ENCODE data around the gene DPP3. TPM values are rescaled to one million over a fixed set of nuclear protein-coding genes. Genes with fewer than 3 reads are reported as not detected.
"Not testable (repeated sequence)": the region's sequence is repeated elsewhere in the genome, so short reads cannot be mapped to it uniquely, and the experiment has no call there.

DPP3 gene
- total RNA-seq, 1 donor from 2014 or later = 32.9 TPM

DNA sequence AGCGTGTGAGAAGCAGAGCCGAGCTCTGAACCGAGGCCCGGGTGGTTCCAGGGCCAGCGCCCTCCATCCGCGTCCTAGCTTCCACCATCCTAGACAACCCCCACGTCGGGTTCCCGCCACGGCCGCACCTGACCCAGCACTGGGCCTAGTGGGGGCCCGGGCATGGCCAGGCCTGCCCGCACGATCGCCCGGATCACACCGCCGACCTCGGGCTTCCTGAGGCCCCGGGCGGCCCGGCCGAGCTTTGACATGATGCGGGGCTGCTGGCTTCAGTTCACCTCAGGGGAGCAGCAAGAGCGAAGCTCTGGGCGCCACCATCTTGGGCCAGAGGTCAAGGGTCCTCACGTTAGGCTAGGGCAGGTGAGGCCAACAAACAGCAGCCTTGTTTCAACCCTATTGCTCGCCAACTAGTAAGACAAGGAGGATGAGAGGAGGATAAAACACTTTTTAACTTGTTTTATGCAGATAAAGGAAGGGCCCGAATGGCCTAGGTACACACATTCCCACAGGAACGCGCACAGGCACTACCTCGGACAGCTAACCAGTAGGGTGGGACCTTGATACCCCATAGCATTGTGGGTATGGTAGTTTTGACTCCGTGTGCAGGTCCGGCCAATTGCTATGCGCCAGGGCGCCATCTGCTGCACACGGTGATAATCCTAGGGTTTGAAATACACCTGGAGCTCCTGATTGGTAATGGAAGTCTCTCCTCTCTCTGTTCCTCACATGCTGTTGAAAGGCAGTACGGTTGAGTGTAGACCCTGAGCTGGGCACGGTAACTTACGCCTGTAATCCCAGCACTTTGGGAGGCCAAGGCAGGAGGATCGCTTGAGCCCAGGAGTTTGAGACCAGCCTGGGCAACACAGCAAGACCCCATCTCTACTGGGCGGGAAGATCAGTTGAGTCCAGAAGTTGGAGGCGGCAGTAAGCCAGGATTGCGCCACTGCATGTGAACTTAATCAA lies 41.4 kb upstream of the DPP3 start, which contains the start of gene MRPL11:
MRPL11 (minus strand) TSS at position 345 of the 963 bp plus-strand sequence; CDS start at position 251, 94 bp downstream.
- Mint-ChIP-seq H3K9me3 (ENCODE audit: unreplicated experiment) (peaks cover 9% of the 10 kb centered on the region), H3K4me3 (ENCODE audit: unreplicated experiment) (peak within 1 kb of the TSS; percentile 89), H3K27me3 (ENCODE audit: unreplicated experiment) (peaks cover 4% of the 10 kb centered on the region), H3K36me3 (ENCODE audit: unreplicated experiment) (peaks cover 18% of the 10 kb centered on the region), H3K4me1 (ENCODE audit: unreplicated experiment) (peaks cover 10% of the 10 kb centered on the region), H3K27ac (ENCODE audit: unreplicated experiment) (peak within 1 kb of the TSS; percentile 95)
- DNase-seq (ENCODE audit: extremely low spot score, unreplicated experiment) = peak; percentile 93
- TF ChIP-seq, protein P1, sequence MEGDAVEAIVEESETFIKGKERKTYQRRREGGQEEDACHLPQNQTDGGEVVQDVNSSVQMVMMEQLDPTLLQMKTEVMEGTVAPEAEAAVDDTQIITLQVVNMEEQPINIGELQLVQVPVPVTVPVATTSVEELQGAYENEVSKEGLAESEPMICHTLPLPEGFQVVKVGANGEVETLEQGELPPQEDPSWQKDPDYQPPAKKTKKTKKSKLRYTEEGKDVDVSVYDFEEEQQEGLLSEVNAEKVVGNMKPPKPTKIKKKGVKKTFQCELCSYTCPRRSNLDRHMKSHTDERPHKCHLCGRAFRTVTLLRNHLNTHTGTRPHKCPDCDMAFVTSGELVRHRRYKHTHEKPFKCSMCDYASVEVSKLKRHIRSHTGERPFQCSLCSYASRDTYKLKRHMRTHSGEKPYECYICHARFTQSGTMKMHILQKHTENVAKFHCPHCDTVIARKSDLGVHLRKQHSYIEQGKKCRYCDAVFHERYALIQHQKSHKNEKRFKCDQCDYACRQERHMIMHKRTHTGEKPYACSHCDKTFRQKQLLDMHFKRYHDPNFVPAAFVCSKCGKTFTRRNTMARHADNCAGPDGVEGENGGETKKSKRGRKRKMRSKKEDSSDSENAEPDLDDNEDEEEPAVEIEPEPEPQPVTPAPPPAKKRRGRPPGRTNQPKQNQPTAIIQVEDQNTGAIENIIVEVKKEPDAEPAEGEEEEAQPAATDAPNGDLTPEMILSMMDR (IDR thresholded peaks at IDR 0.05) = peak; percentile 73

DNA sequence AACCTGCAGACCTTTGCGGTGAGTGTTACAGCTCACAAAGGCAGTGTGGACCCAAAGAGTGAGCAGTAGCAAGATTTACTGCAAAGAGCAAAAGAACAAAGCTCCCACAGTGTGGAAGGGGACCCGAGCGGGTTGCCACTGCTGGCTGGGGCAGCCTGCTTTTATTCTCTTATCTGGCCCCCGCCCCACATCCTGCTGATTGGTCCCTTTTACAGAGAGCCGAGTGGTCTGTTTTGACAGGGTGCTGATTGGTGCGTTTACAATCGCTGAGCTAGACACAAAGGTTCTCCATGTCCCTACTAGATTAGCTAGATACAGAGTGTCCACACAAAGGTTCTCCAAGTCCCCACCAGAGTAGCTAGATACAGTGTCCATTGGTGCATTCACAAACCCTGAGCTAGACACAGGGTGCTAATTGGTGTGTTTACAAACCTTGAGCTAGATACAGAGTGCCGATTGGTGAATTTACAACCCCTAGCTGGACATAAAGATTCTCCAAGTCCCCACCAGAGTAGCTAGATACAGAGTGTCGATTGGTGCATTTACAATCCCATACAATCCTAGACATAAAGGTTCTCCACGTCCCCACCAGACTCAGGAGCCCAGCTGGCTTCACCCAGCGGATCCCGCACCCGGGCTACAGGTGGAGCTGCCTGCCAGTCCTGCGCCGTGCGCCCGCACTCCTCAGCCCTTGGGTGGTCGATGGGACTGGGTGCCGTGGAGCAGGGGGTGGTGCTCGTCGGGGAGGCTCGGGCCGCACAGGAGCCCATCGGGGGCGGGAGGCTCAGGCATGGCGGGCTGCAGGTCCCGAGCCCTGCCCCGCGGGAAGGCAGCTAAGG lies 39.9 kb upstream of the DPP3 start:
- H3K9me3 Mint-ChIP-seq (ENCODE audit: unreplicated experiment); H3K27ac Mint-ChIP-seq (ENCODE audit: unreplicated experiment); DNase-seq (ENCODE audit: extremely low spot score, unreplicated experiment); H3K4me3 Mint-ChIP-seq (ENCODE audit: unreplicated experiment); H3K27me3 Mint-ChIP-seq (ENCODE audit: unreplicated experiment): not testable (repeated sequence)
- Mint-ChIP-seq H3K36me3 (ENCODE audit: unreplicated experiment) (peaks cover 13% of the 10 kb centered on the region), H3K4me1 (ENCODE audit: unreplicated experiment) (peaks cover 10% of the 10 kb centered on the region)

DNA sequence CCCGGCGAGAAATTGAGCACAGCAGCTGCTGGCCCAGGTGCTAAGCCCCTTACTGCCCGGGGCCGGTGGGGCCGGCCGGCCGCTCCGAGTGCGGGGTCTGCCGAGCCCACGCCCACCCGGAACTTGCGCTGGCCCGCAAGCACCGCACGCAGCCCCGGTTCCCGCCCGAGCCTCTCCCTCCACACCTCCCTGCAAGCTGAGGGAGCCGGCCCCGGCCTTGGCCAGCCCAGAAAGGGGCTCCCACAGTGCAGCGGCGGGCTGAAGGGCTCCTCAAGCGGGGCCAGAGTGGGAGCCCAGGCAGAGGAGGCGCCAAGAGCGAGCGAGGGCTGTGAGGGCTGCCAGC lies 39.3 kb upstream of the DPP3 start:
- H3K9me3 Mint-ChIP-seq (ENCODE audit: unreplicated experiment); H3K4me3 Mint-ChIP-seq (ENCODE audit: unreplicated experiment); H3K27ac Mint-ChIP-seq (ENCODE audit: unreplicated experiment); H3K36me3 Mint-ChIP-seq (ENCODE audit: unreplicated experiment); DNase-seq (ENCODE audit: extremely low spot score, unreplicated experiment): not testable (repeated sequence)
- peaks cover 10% of the 10 kb centered on the region for H3K4me1 Mint-ChIP-seq (ENCODE audit: unreplicated experiment)
- H3K27me3 Mint-ChIP-seq (ENCODE audit: unreplicated experiment) = peaks cover 10% of the 10 kb centered on the region

DNA sequence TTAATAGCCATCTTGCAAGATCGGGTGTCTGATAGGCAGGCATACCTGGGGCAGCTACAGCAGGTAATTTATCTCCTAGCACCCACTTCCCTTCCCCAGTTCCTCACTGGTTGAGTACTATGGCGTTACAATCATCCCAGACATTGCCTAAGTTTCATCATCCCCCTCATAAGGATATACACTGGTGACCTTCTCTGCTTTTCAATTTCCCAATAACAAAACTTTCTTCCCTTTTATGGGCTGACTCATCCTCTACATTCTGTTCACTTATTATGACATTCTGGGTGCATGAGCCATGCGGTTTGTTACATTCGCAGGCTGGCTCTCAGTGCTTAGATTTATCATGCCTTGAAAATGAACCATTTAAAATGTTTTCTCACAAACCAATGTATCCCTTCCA lies 36.6 kb upstream of the DPP3 start:
- no peak overlapping the region for H3K27ac Mint-ChIP-seq (ENCODE audit: unreplicated experiment)
- no peaks in the 10 kb centered on the region for H3K4me1 Mint-ChIP-seq (ENCODE audit: unreplicated experiment)
- H3K36me3 Mint-ChIP-seq (ENCODE audit: unreplicated experiment) = no peaks in the 10 kb centered on the region
- TF ChIP-seq, protein P1 (IDR thresholded peaks at IDR 0.05) = no peak
- no peak for DNase-seq (ENCODE audit: extremely low spot score, unreplicated experiment)
- H3K4me3 Mint-ChIP-seq (ENCODE audit: unreplicated experiment) = no peak overlapping the region
- H3K27me3 Mint-ChIP-seq (ENCODE audit: unreplicated experiment) = peaks cover 27% of the 10 kb centered on the region
- H3K9me3 Mint-ChIP-seq (ENCODE audit: unreplicated experiment) = peaks cover 10% of the 10 kb centered on the region

DNA sequence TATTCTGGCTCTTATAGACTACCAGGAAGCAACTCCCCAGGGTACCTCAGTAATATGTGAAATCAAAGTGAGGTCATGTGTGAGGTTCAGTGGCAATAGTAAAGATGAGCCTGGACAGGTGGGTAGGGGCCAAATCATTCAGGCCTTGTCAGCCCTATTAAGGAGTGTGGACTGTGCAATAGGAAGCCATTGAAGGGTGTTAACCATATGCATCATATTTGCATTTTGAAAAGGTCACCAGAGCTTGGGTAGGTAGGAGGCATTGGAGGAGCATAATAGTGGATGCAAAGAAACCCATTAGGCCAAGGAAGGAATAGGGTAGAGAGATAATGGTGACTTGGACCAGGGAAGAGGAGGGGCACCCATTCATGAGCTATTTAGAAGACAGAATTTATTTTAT lies 33.2 kb upstream of the DPP3 start:
- peaks cover 56% of the 10 kb centered on the region for H3K27me3 Mint-ChIP-seq (ENCODE audit: unreplicated experiment)
- H3K36me3 Mint-ChIP-seq (ENCODE audit: unreplicated experiment) = no peaks in the 10 kb centered on the region

More for the DNA sequence above, 33.2 kb upstream of the DPP3 start:
- no peak for DNase-seq (ENCODE audit: extremely low spot score, unreplicated experiment)
- Mint-ChIP-seq H3K4me1 (ENCODE audit: unreplicated experiment) (no peaks in the 10 kb centered on the region), H3K27ac (ENCODE audit: unreplicated experiment) (no peak overlapping the region), H3K4me3 (ENCODE audit: unreplicated experiment) (no peak overlapping the region), H3K9me3 (ENCODE audit: unreplicated experiment) (peaks cover 10% of the 10 kb centered on the region)
- TF ChIP-seq, protein P1 (IDR thresholded peaks at IDR 0.05) = no peak

Data from osteocyte (in vitro differentiated cells).